Endothelial cell of umbilical vein (primary cell): ENCODE data around the gene OPA3. TPM values are rescaled to one million over a fixed set of nuclear protein-coding genes. Genes with fewer than 3 reads are reported as not detected.

ENCODE experiments used
- BruUV-seq: library from RNA; stranded (reverse); fragments of 400-500 nt; replicated peaks from 2 replicates; lab custom pipeline; 2021; lab: Mats Ljungman, UMichigan
- CTCF ChIA-PET: fragments of 300-600, 350-600 bp; sonication (Branson Sonifier 250); formaldehyde crosslinking; loops from one replicate; lab custom pipeline; 2021; ENCODE audit warnings: antibody characterized with exemption, inconsistent platforms; lab: Charles Lee
- POLR2A ChIA-PET: fragments of 300-600, 350-600 bp; sonication (Branson Sonifier 250); formaldehyde crosslinking; loops from one replicate; lab custom pipeline; 2021; ENCODE audit warnings: antibody characterized with exemption, inconsistent platforms; lab: Charles Lee
- DNase-seq: peaks from one replicate; pipeline ENCODE4 v3.0.0-alpha.2; 2011; ENCODE audit warnings: low read depth, low spot score
- FAIRE-seq: peaks from 2 replicates; lab custom pipeline; 2011; peaks lifted over from hg19 to GRCh38; lab: Jason Lieb, UNC
- H2AFZ ChIP-seq: 2 replicates; pipeline ENCODE4 v1.6.0; 2012; ENCODE audit warnings: low read depth, low read length, control low read depth, inconsistent platforms
- H3K27ac ChIP-seq: 2 replicates; pipeline ENCODE4 v1.5.1; 2011; ENCODE audit warnings: low read depth, mild to moderate bottlenecking, control low read depth, low read length, moderate library complexity; ENCODE audit not compliant: insufficient read depth
- H3K27me3 ChIP-seq, 2 experiments: 2 replicates each; pipeline versions ENCODE4 v1.6.0 to v1.6.1; 2011; ENCODE audit warnings: low read length in 2 of 2, mixed read lengths in 1 of 2; ENCODE audit not compliant: control insufficient read depth in 2 of 2, insufficient read depth in 2 of 2
- H3K36me3 ChIP-seq, 2 experiments: 2 replicates in 1 of 2; 3 replicates in 1 of 2; pipeline ENCODE4 v1.5.1; 2011; ENCODE audit warnings: low read length in 2 of 2, mild to moderate bottlenecking in 1 of 2, moderate library complexity in 1 of 2; ENCODE audit not compliant: control insufficient read depth in 2 of 2, insufficient read depth in 2 of 2; ENCODE audit errors: extremely low read depth in 1 of 2
- H3K4me1 ChIP-seq: 3 replicates; pipeline ENCODE4 v1.5.1; 2011; ENCODE audit warnings: mild to moderate bottlenecking, low read length; ENCODE audit not compliant: control insufficient read depth, insufficient read depth; ENCODE audit errors: extremely low read depth
- H3K4me2 ChIP-seq: 2 replicates; pipeline ENCODE4 v1.6.1; 2011; ENCODE audit warnings: low read length, control low read depth, mixed read lengths; ENCODE audit not compliant: insufficient read depth
- H3K4me3 ChIP-seq, 3 experiments: fragments of 200-600 bp in 1 of 3; sonication (generic), shearing (Covaris generic) in 1 of 3; replicated peaks in 1 of 3; 2 replicates each; pipeline ENCODE4 v1.5.1; 2011 to 2016; ENCODE audit warnings: control low read depth in 3 of 3, low read length in 3 of 3, mild to moderate bottlenecking in 2 of 3, inconsistent platforms in 1 of 3, low read depth in 1 of 3, moderate library complexity in 1 of 3; ENCODE audit not compliant: insufficient read depth in 1 of 3
- H3K79me2 ChIP-seq: 2 replicates; pipeline ENCODE4 v1.6.0; 2012; ENCODE audit warnings: low read length, inconsistent platforms; ENCODE audit not compliant: control insufficient read depth, insufficient read depth
- H3K9ac ChIP-seq: replicated peaks from 2 replicates; pipeline ENCODE3; 2011; ENCODE audit warnings: low read length, control low read depth; ENCODE audit not compliant: insufficient read depth; ENCODE audit errors: extremely low read depth
- H3K9me1 ChIP-seq: replicated peaks from 3 replicates; pipeline ENCODE4 v1.6.0; 2011; ENCODE audit warnings: mild to moderate bottlenecking, low read length; ENCODE audit not compliant: control insufficient read depth, insufficient read depth; ENCODE audit errors: extremely low read depth
- H3K9me3 ChIP-seq: replicated peaks from 2 replicates; pipeline ENCODE4 v1.5.1; 2012; ENCODE audit warnings: low read length, inconsistent platforms; ENCODE audit not compliant: control insufficient read depth, insufficient read depth
- H4K20me1 ChIP-seq: replicated peaks from 2 replicates; pipeline ENCODE3; 2011; ENCODE audit warnings: mild to moderate bottlenecking, low read length; ENCODE audit not compliant: control insufficient read depth, insufficient read depth; ENCODE audit errors: extremely low read depth
- CTCF ChIP-seq, 2 donors: IDR thresholded peaks; 1 replicate in 1 of 2; 2 replicates in 1 of 2; pipeline ENCODE4 v1.5.1; 2011; ENCODE audit warnings: low read length in 2 of 2, mild to moderate bottlenecking in 2 of 2, moderate library complexity in 2 of 2, control low read depth in 1 of 2, inconsistent platforms in 1 of 2, low read depth in 1 of 2; ENCODE audit not compliant: insufficient read depth in 1 of 2; ENCODE audit errors: extremely low read depth in 1 of 2
- GATA2 ChIP-seq: IDR thresholded peaks from 2 replicates; pipeline ENCODE4 v1.7.0; 2011; ENCODE audit warnings: low read depth, mild to moderate bottlenecking, moderate library complexity, mixed read lengths, low read length; ENCODE audit not compliant: insufficient read length, insufficient read depth
- MAX ChIP-seq: IDR thresholded peaks from 2 replicates; pipeline ENCODE4 v1.6.1; 2011; ENCODE audit not compliant: insufficient read depth, insufficient read length
- MYC ChIP-seq: IDR thresholded peaks from one replicate; pipeline ENCODE4 v1.6.1; 2011; ENCODE audit warnings: mild to moderate bottlenecking, low read depth, low read length
- POLR2A ChIP-seq: IDR thresholded peaks from 2 replicates; pipeline ENCODE4 v1.6.1; 2012; ENCODE audit warnings: low read depth, mild to moderate bottlenecking, control low read depth, low read length
- POLR2AphosphoS5 ChIP-seq: IDR thresholded peaks from 2 replicates; pipeline ENCODE4 v1.6.1; 2012; ENCODE audit warnings: low read depth, mild to moderate bottlenecking, control low read depth, low read length, moderate library complexity; ENCODE audit not compliant: insufficient read depth
- dilution Hi-C: fragments of 300-500 bp; cut with MboI; formaldehyde crosslinking; loops from one replicate; pipeline ENCODE4 v1.15.0; 2019; ENCODE audit warnings: low sequenced_read_pairs; ENCODE audit not compliant: extremely low pct_ligation_motif_present
- intact Hi-C: fragments of 100-400 bp; cut with micrococcal nuclease; formaldehyde crosslinking; loops from one replicate; pipeline ENCODE4 v1.10.0; 2022
- polyA plus RNA-seq, 4 experiments: library from polyadenylated mRNA; depleted of rRNA in 3 of 4; stranded (reverse) in 3 of 4; unstranded in 1 of 4; fragments of >200 nt; gene quantifications; 2 replicates each; pipeline versions ENCODE4 v1.2.1 to v1.2.3, GENCODE V29; 2011 to 2012; ENCODE audit warnings: missing spikeins in 1 of 4
- total RNA-seq: library from RNA; stranded (reverse); gene quantifications from 2 replicates; pipeline ENCODE4 v1.2.3, GENCODE V29; 2021

Gene OPA3
- total and polyA plus RNA-seq, 2 donors (not counting 3 experiments of a cell fraction or from before 2014, with no cell fraction given) = 15.4 to 16.0 TPM

GRCh38 chr19:45587873-45588272, 3.3 kb upstream of the OPA3 start:
- no peak overlapping the region for H3K4me3 ChIP-seq
- no peaks in the 10 kb centered on the region for H3K9me1 ChIP-seq
- no peak for FAIRE-seq
- dilution Hi-C loops (no loop called here), intact Hi-C loops (no loop called here)
- H3K79me2 ChIP-seq = peaks cover 25% of the 10 kb centered on the region
- no peaks in the 10 kb centered on the region for H3K27me3 ChIP-seq
- ChIA-PET CTCF (interaction anchor here (2.9 kb wide), 1 partner anchor 54 kb away, joined by 16 read pairs; no protein-coding TSS in a partner anchor), POLR2A (no interaction called here)
- peaks cover 22% of the 10 kb centered on the region for H3K4me1 ChIP-seq
- BruUV-seq = no TSS peak
- H3K4me2 ChIP-seq = no peak overlapping the region
- no peak for TF ChIP-seq GATA2
- no peak for TF ChIP-seq POLR2AphosphoS5
- TF ChIP-seq MYC = no peak
- no peak for TF ChIP-seq CTCF (IDR thresholded peaks at IDR 0.05; ENCODE audit: extremely low read depth in 1 of 2, insufficient read depth in 1 of 2, low read depth in 1 of 2, low read length in 2 of 2)
- TF ChIP-seq POLR2A = no peak
- H2AFZ ChIP-seq = no peak overlapping the region
- no peaks in the 10 kb centered on the region for H4K20me1 ChIP-seq
- H3K36me3 ChIP-seq = peaks cover 2 to 3% of the 10 kb centered on the region in 2 experiments
- H3K27ac ChIP-seq = no peak overlapping the region
- no peak overlapping the region for H3K9ac ChIP-seq
- H3K9me3 ChIP-seq = no peaks in the 10 kb centered on the region
- no peak for DNase-seq

- H3K79me2 ChIP-seq = peaks cover 8% of the 10 kb centered on the region
- no peak for FAIRE-seq
- POLR2A ChIA-PET = no interaction called here
- H3K27ac ChIP-seq = peak overlapping the region; percentile 79
- DNase-seq = no peak
- no peaks in the 10 kb centered on the region for H3K9me1 ChIP-seq
- BruUV-seq = no TSS peak
- peak overlapping the region; percentile 6 for H2AFZ ChIP-seq
- TF ChIP-seq MAX = no peak
- peak overlapping the region; percentile 37 for H3K4me2 ChIP-seq
- H3K9ac ChIP-seq = peak overlapping the region; percentile 57
- intact Hi-C loops (loop anchor here (2.0 kb wide), 1 partner anchor 58 kb away; no protein-coding TSS in a partner anchor), dilution Hi-C loops (no loop called here)
- peaks cover 20% of the 10 kb centered on the region for H3K4me1 ChIP-seq
- H4K20me1 ChIP-seq = no peaks in the 10 kb centered on the region
- H3K36me3 ChIP-seq = no peaks in the 10 kb centered on the region
- H3K9me3 ChIP-seq = no peaks in the 10 kb centered on the region
- CTCF ChIA-PET = interaction anchor here (1.5 to 2.4 kb wide), 2 partner anchors 58 to 100 kb away, joined by 4 to 20 read pairs; no protein-coding TSS in a partner anchor
- H3K27me3 ChIP-seq = no peaks in the 10 kb centered on the region
- peak overlapping the region in 2 of 3 experiments; percentile 29 to 44 for H3K4me3 ChIP-seq
These were observed 566 bp upstream of the OPA3 start for GRCh38 chr19:45585158-45585577.
